ENCODE measurements around the gene UBAC1.
"Not testable (repeated sequence)": the region's sequence is repeated elsewhere in the genome, so short reads cannot be mapped to it uniquely, and the experiment has no call there.

The UBAC1 gene

DNA sequence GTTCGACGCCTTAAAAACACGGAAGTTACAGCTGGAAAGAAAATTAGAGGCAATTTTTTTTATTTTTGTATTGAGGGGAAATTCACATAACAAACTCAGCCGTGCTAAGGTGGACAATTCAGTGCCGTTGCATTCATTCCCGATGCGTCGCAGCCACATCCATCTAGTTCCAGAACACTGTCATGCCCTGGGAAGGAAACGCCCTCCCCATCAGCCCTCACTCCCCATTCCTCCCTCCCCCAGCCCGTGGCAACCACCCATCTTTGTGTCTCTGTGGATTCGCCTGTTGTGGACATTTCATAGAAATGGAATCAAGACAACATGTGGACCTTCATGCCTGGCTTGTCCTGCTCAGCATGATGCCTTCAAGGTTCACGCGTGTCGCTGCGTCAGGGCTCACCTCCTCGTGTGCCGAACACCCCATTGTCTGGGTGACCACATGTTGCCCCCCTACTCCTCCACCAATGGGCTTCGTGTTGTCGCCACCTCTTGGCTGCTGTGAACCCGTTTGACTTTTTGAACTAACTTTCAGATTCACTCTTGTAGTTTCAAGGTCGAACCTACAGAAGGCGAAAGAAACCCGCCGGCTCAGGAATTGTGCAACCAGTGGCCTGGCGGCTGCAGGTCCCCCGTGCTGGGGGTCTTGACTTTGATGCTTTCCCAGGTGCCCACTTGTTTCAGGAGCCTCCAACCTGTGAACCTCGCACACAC, 36.4 kb downstream of the UBAC1 start:
- no peak for DNase-seq (ENCODE audit: low read depth)
- no peak overlapping the region for H3K4me3 ChIP-seq (ENCODE audit: low read depth, low read length)
- no peak for TF ChIP-seq CTCF (IDR thresholded peaks at IDR 0.05; ENCODE audit: low read depth, low read length, missing control alignments)

DNA sequence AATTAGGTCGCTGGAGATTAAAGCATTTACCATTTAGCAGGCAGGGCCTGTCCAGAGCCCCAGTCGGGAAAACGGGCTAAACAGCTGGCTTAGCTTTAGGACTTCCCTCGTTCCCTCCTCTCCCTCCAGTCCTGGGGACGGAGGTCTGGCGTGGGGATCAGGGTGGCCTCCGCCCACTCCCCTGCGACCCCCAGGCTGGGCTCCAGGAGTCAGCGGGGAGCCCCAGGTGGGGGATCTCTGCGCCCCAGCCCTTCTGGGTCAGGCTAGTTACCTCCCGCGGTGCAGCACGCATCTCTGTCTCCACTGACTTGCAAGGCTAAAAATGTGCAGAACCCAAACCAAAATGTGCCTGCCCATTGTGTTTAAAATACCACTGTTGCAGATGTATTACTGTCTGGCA, 37.7 kb downstream of the UBAC1 start:
- no peak for TF ChIP-seq CTCF (IDR thresholded peaks at IDR 0.05; ENCODE audit: low read depth, low read length, missing control alignments)
- no peak overlapping the region for H3K4me3 ChIP-seq (ENCODE audit: low read depth, low read length)
- no peak for DNase-seq (ENCODE audit: low read depth)

GRCh38 chr9:135921749-135922310, 39.3 kb downstream of the UBAC1 start:
- no peak for DNase-seq (ENCODE audit: low read depth)
- TF ChIP-seq CTCF (IDR thresholded peaks at IDR 0.05; ENCODE audit: low read depth, low read length, missing control alignments), result no peak
- H3K4me3 ChIP-seq (ENCODE audit: low read depth, low read length), result no peak overlapping the region

- H3K4me3 ChIP-seq (ENCODE audit: low read depth, low read length), result no peak overlapping the region
- no peak for DNase-seq (ENCODE audit: low read depth)
- TF ChIP-seq CTCF (IDR thresholded peaks at IDR 0.05; ENCODE audit: low read depth, low read length, missing control alignments), result no peak
These were observed 40.1 kb downstream of the UBAC1 start for GRCh38 chr9:135920973-135921585.

- no peak for TF ChIP-seq CTCF (IDR thresholded peaks at IDR 0.05; ENCODE audit: low read depth, low read length, missing control alignments)
- no peak for DNase-seq (ENCODE audit: low read depth)
These were observed 40.8 kb downstream of the UBAC1 start for GRCh38 chr9:135920256-135920930.

GRCh38 chr9:135919318-135919890, 41.8 kb downstream of the UBAC1 start:
- no peak overlapping the region for H3K4me3 ChIP-seq (ENCODE audit: low read depth, low read length)
- TF ChIP-seq CTCF (IDR thresholded peaks at IDR 0.05; ENCODE audit: low read depth, low read length, missing control alignments), result no peak
- DNase-seq (ENCODE audit: low read depth), result no peak

More at GRCh38 chr9:135920256-135920930, 40.8 kb downstream of the UBAC1 start:
- H3K4me3 ChIP-seq (ENCODE audit: low read depth, low read length), result no peak overlapping the region

DNA sequence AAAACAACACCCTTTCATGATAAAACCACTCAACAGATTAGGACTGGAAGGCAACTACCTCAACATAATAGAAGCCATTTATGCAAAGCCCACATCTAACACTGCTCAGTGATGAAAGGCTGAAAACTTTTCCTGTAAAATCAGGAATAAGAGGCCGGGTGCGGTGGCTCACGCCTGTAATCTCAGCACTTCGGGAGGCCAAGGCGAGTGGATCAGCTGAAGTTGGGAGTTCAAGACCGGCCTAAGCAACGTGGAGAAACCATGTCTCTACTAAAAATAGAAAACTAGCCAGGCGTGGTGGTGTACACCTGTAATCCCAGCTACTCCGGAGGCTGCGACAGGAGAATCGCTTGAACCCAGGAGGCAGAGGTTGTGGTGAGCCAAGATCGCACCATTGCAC, 44.9 kb downstream of the UBAC1 start:
- H3K4me3 ChIP-seq (ENCODE audit: low read depth, low read length); DNase-seq (ENCODE audit: low read depth): not testable (repeated sequence)

Measured in GM12864 (cell line).